T-helper 2 cell treated with Interferon-gamma antibody and Interleukin-4, amounts not matched to agents 5 μg/mL and 100 μg/mL, for 36 hours (primary cell): ENCODE measurements around the gene CASZ1.

Experiments used
- DNase-seq: peaks from one replicate; pipeline ENCODE4 v3.0.0; 2021; ENCODE audit warnings: low spot score
- H3K27ac Mint-ChIP-seq: one replicate; pipeline ENCODE4 v1.8.0; 2021; ENCODE audit warnings: mild to moderate bottlenecking, mixed read lengths
- H3K27me3 Mint-ChIP-seq: one replicate; pipeline ENCODE4 v1.8.0; 2021; ENCODE audit warnings: low read depth, mixed read lengths
- H3K36me3 Mint-ChIP-seq: one replicate; pipeline ENCODE4 v1.8.0; 2021; ENCODE audit warnings: low read depth, mixed read lengths
- H3K4me1 Mint-ChIP-seq: one replicate; pipeline ENCODE4 v1.8.0; 2021; ENCODE audit warnings: low read depth, mixed read lengths
- H3K4me3 Mint-ChIP-seq: one replicate; pipeline ENCODE4 v1.8.0; 2022; ENCODE audit warnings: mild to moderate bottlenecking, moderate library complexity, mixed read lengths
- H3K9me3 Mint-ChIP-seq: one replicate; pipeline ENCODE4 v1.8.0; 2021; ENCODE audit warnings: mixed read lengths

Gene CASZ1

GRCh38 chr1:10717296-10718082, 79.0 kb downstream of the CASZ1 start:
- H3K27me3 Mint-ChIP-seq: peaks cover 2% of the 10 kb centered on the region
- H3K4me3 Mint-ChIP-seq: no peak overlapping the region
- H3K36me3 Mint-ChIP-seq: no peaks in the 10 kb centered on the region
- no peak for DNase-seq
- H3K4me1 Mint-ChIP-seq: no peaks in the 10 kb centered on the region
- no peak overlapping the region for H3K27ac Mint-ChIP-seq
- H3K9me3 Mint-ChIP-seq: no peaks in the 10 kb centered on the region

- no peaks in the 10 kb centered on the region for H3K36me3 Mint-ChIP-seq
- no peaks in the 10 kb centered on the region for H3K4me1 Mint-ChIP-seq
- no peak overlapping the region for H3K4me3 Mint-ChIP-seq
- peaks cover 2% of the 10 kb centered on the region for H3K27me3 Mint-ChIP-seq
- no peak for DNase-seq
- no peaks in the 10 kb centered on the region for H3K9me3 Mint-ChIP-seq
- no peak overlapping the region for H3K27ac Mint-ChIP-seq
These were observed 79.6 kb downstream of the CASZ1 start for GRCh38 chr1:10716840-10717239.

GRCh38 chr1:10714337-10715114, 81.9 kb downstream of the CASZ1 start:
- no peak overlapping the region for H3K27ac Mint-ChIP-seq
- no peak for DNase-seq

GRCh38 chr1:10713614-10714013, 82.8 kb downstream of the CASZ1 start:
- H3K27me3 Mint-ChIP-seq: peaks cover 2% of the 10 kb centered on the region
- DNase-seq: no peak
- no peak overlapping the region for H3K4me3 Mint-ChIP-seq
- no peak overlapping the region for H3K27ac Mint-ChIP-seq
- no peaks in the 10 kb centered on the region for H3K9me3 Mint-ChIP-seq
- no peaks in the 10 kb centered on the region for H3K36me3 Mint-ChIP-seq
- H3K4me1 Mint-ChIP-seq: no peaks in the 10 kb centered on the region

More at GRCh38 chr1:10714337-10715114, 81.9 kb downstream of the CASZ1 start:
- Mint-ChIP-seq H3K9me3 (no peaks in the 10 kb centered on the region), H3K4me1 (no peaks in the 10 kb centered on the region), H3K36me3 (no peaks in the 10 kb centered on the region), H3K27me3 (peaks cover 2% of the 10 kb centered on the region), H3K4me3 (no peak overlapping the region)

GRCh38 chr1:10712568-10713362, 83.7 kb downstream of the CASZ1 start:
- no peak overlapping the region for H3K27ac Mint-ChIP-seq
- no peak overlapping the region for H3K4me3 Mint-ChIP-seq
- no peaks in the 10 kb centered on the region for H3K9me3 Mint-ChIP-seq
- peaks cover 2% of the 10 kb centered on the region for H3K27me3 Mint-ChIP-seq
- H3K4me1 Mint-ChIP-seq: no peaks in the 10 kb centered on the region
- no peak for DNase-seq
- H3K36me3 Mint-ChIP-seq: no peaks in the 10 kb centered on the region

GRCh38 chr1:10710489-10710888, 86.0 kb downstream of the CASZ1 start:
- DNase-seq: no peak
- H3K9me3 Mint-ChIP-seq: no peaks in the 10 kb centered on the region
- H3K27ac Mint-ChIP-seq: no peak overlapping the region
- H3K27me3 Mint-ChIP-seq: peaks cover 2% of the 10 kb centered on the region
- no peak overlapping the region for H3K4me3 Mint-ChIP-seq
- no peaks in the 10 kb centered on the region for H3K4me1 Mint-ChIP-seq
- no peaks in the 10 kb centered on the region for H3K36me3 Mint-ChIP-seq

GRCh38 chr1:10709646-10710045, 86.8 kb downstream of the CASZ1 start:
- peaks cover 2% of the 10 kb centered on the region for H3K27me3 Mint-ChIP-seq

GRCh38 chr1:10709165-10709564, 87.3 kb downstream of the CASZ1 start:
- no peaks in the 10 kb centered on the region for H3K9me3 Mint-ChIP-seq
- H3K27ac Mint-ChIP-seq: no peak overlapping the region
- DNase-seq: no peak
- no peak overlapping the region for H3K4me3 Mint-ChIP-seq
- no peaks in the 10 kb centered on the region for H3K36me3 Mint-ChIP-seq
- peaks cover 2% of the 10 kb centered on the region for H3K27me3 Mint-ChIP-seq
- no peaks in the 10 kb centered on the region for H3K4me1 Mint-ChIP-seq

More at GRCh38 chr1:10709646-10710045, 86.8 kb downstream of the CASZ1 start:
- no peak for DNase-seq
- Mint-ChIP-seq H3K4me3 (no peak overlapping the region), H3K9me3 (no peaks in the 10 kb centered on the region), H3K27ac (no peak overlapping the region), H3K4me1 (no peaks in the 10 kb centered on the region), H3K36me3 (no peaks in the 10 kb centered on the region)

- no peak overlapping the region for H3K4me3 Mint-ChIP-seq
- no peaks in the 10 kb centered on the region for H3K4me1 Mint-ChIP-seq
- no peaks in the 10 kb centered on the region for H3K9me3 Mint-ChIP-seq
These were observed 87.7 kb downstream of the CASZ1 start for GRCh38 chr1:10708757-10709156.

GRCh38 chr1:10707208-10707607, 89.2 kb downstream of the CASZ1 start:
- no peak overlapping the region for H3K4me3 Mint-ChIP-seq
- no peaks in the 10 kb centered on the region for H3K4me1 Mint-ChIP-seq
- H3K36me3 Mint-ChIP-seq: no peaks in the 10 kb centered on the region
- DNase-seq: no peak
- H3K27me3 Mint-ChIP-seq: no peaks in the 10 kb centered on the region
- no peak overlapping the region for H3K27ac Mint-ChIP-seq
- H3K9me3 Mint-ChIP-seq: no peaks in the 10 kb centered on the region

More at GRCh38 chr1:10708757-10709156, 87.7 kb downstream of the CASZ1 start:
- no peaks in the 10 kb centered on the region for H3K36me3 Mint-ChIP-seq
- H3K27ac Mint-ChIP-seq: no peak overlapping the region
- DNase-seq: no peak
- no peaks in the 10 kb centered on the region for H3K27me3 Mint-ChIP-seq

GRCh38 chr1:10706376-10706913, 90.0 kb downstream of the CASZ1 start:
- H3K9me3 Mint-ChIP-seq: no peaks in the 10 kb centered on the region
- no peaks in the 10 kb centered on the region for H3K4me1 Mint-ChIP-seq
- no peak overlapping the region for H3K27ac Mint-ChIP-seq
- no peak overlapping the region for H3K4me3 Mint-ChIP-seq
- no peak for DNase-seq
- no peaks in the 10 kb centered on the region for H3K36me3 Mint-ChIP-seq
- no peaks in the 10 kb centered on the region for H3K27me3 Mint-ChIP-seq

GRCh38 chr1:10705953-10706352, 90.5 kb downstream of the CASZ1 start:
- Mint-ChIP-seq H3K27ac (no peak overlapping the region), H3K27me3 (no peaks in the 10 kb centered on the region), H3K4me1 (no peaks in the 10 kb centered on the region), H3K9me3 (no peaks in the 10 kb centered on the region), H3K4me3 (no peak overlapping the region), H3K36me3 (no peaks in the 10 kb centered on the region)
- DNase-seq: no peak

- H3K27ac Mint-ChIP-seq: no peak overlapping the region
- H3K4me3 Mint-ChIP-seq: no peak overlapping the region
- H3K36me3 Mint-ChIP-seq: no peaks in the 10 kb centered on the region
- no peak for DNase-seq
- no peaks in the 10 kb centered on the region for H3K9me3 Mint-ChIP-seq
- H3K27me3 Mint-ChIP-seq: peaks cover 3% of the 10 kb centered on the region
- no peaks in the 10 kb centered on the region for H3K4me1 Mint-ChIP-seq
These were observed 92.0 kb downstream of the CASZ1 start for GRCh38 chr1:10704368-10704882.
